ENCODE results near the gene USP44.

DNA sequence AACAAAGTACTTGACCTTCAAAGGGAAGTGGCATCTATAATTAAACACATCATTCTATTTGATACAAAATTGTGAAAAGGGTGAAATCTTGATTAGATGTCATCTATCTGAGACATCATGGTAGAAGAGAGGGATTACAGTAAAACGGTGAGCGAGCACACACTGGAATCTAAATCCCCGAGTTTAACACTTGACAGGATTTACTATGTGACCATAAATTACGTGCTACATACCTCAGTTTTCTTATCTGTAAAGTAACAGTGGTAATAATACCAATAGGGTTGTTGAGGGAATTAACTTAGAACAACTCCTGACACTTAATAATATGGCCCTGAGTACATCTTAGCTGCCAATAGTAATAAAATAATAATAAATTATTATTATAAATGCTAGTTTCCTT lies 13.3 kb downstream of the USP44 start:
- TF ChIP-seq, protein P1, sequence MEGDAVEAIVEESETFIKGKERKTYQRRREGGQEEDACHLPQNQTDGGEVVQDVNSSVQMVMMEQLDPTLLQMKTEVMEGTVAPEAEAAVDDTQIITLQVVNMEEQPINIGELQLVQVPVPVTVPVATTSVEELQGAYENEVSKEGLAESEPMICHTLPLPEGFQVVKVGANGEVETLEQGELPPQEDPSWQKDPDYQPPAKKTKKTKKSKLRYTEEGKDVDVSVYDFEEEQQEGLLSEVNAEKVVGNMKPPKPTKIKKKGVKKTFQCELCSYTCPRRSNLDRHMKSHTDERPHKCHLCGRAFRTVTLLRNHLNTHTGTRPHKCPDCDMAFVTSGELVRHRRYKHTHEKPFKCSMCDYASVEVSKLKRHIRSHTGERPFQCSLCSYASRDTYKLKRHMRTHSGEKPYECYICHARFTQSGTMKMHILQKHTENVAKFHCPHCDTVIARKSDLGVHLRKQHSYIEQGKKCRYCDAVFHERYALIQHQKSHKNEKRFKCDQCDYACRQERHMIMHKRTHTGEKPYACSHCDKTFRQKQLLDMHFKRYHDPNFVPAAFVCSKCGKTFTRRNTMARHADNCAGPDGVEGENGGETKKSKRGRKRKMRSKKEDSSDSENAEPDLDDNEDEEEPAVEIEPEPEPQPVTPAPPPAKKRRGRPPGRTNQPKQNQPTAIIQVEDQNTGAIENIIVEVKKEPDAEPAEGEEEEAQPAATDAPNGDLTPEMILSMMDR (conservative IDR thresholded peaks at IDR 0.05; ENCODE audit: low read depth, low read length): no peak
- no peak for TF ChIP-seq EZH2 (IDR thresholded peaks at IDR 0.05; ENCODE audit: low read length, unreplicated experiment)
- no peak for TF ChIP-seq EZH2phosphoT487 (IDR thresholded peaks at IDR 0.05; ENCODE audit: borderline replicate concordance, low read length)

Measured in PC-3 (cell line).